HG03066 (cell line): ENCODE data around the gene CYP2C18.
"Not testable (repeated sequence)": the region's sequence is repeated elsewhere in the genome, so short reads cannot be mapped to it uniquely, and the experiment has no call there.

ENCODE experiments used
- ATAC-seq: cut with Tn5 transposase; IDR thresholded peaks from one replicate; pipeline ENCODE4 v1.9.1; 2021; ENCODE audit warnings: low read depth; ENCODE audit not compliant: unreplicated experiment

CYP2C18 gene

DNA sequence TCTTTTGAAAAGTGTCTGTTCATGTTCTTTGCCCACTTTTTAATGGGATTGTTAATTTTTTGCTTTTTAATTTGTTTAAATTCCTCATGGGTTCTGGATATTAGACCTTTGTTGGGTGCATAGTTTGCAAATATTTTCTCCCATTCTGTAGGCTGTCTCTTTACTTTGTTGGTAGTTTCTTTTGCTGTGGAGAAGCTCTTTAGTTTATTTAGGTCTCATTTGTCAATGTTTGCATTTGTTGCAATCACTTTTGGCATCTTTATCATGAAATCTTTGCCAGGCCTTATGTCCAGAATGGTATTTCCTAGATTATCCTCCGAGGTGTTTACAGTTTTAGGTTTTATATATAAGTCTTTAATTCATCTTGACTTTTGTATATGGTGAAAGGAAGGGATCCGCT is 55.1 kb downstream of the CYP2C18 start:
- no peak for ATAC-seq

DNA sequence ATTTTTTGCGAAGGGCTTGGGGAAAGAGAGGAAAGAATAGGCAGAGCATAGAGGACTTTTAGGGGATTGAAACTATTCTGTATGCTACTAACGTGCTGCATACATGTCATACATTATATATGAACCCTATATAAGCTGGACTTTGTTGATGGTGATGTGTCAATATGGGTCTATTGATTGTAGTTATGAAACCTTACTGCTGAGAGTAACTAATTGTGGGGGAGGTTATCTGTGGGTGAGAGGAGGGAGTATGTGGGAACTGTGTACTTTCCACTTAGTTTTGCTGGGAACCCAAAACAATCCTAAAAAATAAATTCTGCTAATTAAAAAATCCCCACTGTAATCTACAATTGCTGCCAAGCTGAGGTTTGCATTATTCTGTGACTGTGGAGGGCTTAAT is 63.6 kb downstream of the CYP2C18 start:
- no peak for ATAC-seq

DNA sequence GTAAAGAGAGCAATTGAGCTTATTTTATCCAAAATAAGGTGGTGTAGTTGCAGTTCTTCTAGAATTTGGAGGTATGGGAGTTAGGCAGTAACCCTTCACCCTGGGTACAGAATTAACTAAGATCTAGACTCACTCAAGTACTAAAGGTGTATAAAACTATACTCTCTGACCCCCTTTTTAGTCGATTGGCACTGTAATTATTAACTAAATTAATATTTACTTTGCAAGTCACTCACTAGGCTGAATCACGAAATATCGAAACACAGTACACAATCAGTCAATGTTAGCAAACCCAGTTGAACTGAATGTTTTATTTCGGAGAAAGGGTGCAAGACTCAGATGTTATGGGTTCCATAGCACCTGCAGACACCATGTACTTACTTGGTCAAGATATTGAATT is 64.3 kb downstream of the CYP2C18 start:
- ATAC-seq: no peak

DNA sequence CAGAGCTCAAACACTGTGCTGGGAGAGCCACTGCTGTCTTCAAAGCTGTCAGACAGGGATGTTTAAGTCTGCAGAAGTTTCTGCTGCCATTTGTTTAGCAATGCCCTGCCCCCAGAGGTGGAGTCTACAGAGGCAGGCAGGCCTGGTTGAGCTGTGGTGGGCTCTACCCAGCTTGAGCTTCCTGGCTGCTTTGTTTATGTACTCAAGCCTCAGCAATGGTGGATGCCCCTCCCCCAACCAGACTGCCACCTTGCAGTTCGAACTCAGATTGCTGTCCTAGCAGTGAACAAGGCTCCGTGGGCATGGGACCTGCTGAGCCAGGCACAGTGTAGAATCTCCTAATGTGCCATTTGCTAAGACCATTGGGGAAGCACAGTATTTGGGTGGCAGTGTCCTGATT is 74.4 kb downstream of the CYP2C18 start:
- ATAC-seq: no peak

DNA sequence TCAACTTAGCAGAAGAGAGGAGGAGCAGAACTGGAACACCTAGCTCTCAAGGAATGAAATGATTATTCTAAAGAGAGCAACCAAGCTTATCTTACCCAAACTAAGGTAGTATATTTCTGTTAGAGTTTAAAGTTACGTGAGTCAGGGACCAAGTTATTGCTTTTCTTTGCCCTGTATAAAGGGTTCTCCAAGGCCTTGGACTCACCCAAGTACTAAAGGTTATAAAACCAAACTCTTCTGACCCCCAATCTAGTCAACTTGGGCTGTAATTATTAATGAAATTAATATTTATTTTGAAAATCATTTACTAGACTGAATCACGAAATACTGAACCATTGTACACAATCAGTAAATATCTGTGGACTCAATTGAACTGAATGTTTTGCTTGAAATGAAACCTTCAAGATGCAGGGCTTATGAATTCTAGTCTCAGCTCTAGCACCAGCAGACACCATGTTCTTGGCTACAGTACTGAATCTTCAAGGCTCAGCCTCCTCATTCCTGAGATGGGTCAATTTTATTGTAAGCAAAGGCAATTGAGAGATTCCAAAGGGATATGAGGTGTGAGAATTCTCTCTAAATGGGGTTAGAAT is 77.2 kb downstream of the CYP2C18 start:
- no peak for ATAC-seq

DNA sequence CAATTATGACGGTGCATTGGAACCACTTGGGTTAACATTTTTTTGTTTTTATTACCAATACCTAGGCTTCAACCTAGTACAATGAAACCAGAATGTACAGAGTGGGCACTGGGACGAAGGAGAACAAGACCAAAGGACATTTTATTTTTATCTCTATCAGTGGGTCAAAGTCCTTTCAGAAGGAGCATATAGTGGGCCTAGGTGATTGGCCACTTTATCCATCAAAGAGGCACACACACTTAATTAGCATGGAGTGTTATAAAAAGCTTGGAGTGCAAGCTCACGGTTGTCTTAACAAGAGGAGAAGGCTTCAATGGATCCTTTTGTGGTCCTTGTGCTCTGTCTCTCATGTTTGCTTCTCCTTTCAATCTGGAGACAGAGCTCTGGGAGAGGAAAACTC is 78.9 kb downstream of the CYP2C18 start, which contains the start of gene CYP2C19:
TSS of gene CYP2C19 (plus strand) at position 289 of the 400 bp plus-strand sequence. CDS start at position 314, 25 bp downstream.
- ATAC-seq: no peak

DNA sequence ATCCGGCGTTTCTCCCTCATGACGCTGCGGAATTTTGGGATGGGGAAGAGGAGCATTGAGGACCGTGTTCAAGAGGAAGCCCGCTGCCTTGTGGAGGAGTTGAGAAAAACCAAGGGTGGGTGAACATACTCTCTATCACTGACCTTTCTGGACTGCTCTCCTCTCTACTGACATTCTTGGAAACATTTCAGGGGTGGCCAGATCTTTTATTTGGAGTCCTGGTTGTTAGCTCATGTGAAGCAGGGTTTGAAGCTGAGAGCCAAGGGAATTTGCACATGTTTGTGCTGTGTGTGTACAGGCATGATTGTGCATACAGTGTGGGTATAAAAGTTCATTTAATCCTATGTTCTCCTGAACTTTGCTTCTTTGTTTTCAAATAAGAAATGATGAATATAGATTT is 91.9 kb downstream of the CYP2C18 start:
- ATAC-seq: not testable (repeated sequence)

DNA sequence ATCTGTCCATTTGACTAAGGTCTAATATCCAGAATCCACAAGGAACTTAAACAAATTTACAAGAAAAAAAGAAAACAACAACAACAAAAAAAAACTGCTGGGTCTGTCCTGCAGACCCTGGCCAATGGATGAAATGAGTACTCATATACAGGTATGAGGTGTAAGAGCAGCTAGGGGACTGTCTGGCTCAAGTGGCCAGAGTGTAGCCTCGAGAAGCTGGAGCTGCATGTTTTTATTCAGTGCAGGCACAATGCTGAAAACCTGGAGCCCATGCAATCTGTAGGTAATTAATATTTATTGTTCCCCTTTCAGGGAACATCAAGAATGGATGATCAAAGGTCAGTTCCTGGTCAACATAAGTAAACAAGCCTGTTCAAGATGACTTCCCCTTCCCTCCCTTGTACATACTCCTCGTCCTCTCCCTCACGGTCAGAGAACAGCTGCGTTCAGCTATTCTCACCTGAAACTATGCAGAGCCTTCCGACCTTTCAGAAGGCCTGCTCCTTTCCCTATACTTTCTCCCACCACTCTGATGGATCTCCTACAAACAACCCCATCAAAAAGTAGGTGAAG is 94.4 kb downstream of the CYP2C18 start:
- no peak for ATAC-seq

DNA sequence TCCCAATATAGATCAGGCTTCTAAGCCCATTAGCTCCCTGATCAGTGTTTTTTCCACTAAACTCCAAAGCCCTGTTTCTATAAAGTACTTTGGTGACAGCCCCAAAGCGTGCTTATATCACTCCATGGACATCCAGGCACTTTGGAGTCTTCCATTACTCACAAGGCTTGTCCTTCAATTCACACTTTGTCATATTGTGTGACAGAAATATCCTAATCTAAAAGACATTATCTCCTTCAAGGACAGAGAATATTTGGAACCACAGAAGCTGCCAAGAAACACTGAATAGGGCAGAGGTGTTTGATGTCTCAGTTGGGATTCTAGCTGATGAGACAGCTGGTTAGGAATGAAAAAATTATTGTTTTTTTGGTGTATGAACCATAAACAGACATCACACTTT is 97.3 kb downstream of the CYP2C18 start:
- no peak for ATAC-seq

DNA sequence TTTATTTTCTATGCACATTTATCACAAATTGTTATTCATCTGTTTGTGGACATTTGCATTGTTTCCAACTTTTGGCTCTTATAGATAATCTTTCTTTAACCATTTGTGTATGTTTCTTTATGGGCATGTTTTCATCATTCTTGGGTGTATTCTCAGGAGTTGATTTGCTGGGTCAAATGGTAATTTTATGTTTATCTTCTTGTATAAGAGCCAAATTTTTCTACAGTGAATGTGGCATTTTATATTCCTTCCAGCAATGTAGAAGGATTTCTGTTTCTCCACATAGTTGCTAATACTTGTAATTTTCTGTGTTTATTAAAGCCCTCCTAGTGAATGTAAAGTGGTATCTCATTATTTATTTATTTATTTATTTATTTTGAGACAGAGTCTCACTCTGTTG is 100.7 kb downstream of the CYP2C18 start:
- no peak for ATAC-seq

DNA sequence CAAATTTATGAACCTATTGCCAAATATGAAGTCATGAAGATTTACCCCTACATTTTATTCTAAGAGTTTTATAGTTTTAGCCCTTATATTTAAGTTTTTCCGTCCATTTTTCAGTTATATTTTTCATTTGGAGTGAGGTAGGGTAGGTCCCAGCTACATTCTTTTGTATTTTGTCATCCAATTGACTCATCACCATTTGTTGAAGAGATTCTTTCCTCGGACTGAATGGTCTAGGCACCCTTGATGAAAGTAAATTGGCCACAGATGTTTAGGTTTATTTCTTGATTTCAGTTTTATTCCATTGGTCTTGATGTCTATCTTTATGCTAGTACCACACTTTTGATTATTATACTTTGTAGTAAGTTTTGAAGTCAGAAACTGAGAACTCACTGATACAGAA is 101.7 kb downstream of the CYP2C18 start:
- no peak for ATAC-seq
